Subcutaneous abdominal adipose tissue (tissue), 5 donors: ENCODE measurements around the gene ARMC6.

Experiments used
- H3K27ac ChIP-seq: one replicate; pipeline ENCODE4 v1.7.0; 2013; ENCODE audit warnings: low read depth, mild to moderate bottlenecking, inconsistent platforms, low read length, moderate library complexity
- H3K27me3 ChIP-seq, 5 donors: one replicate each; pipeline ENCODE4 v1.7.0; 2013; ENCODE audit warnings: low read length in 5 of 5, inconsistent platforms in 1 of 5; ENCODE audit not compliant: control insufficient read depth in 5 of 5, insufficient read depth in 4 of 5
- H3K36me3 ChIP-seq, 5 donors: one replicate each; pipeline ENCODE4 v1.7.0; 2013; ENCODE audit warnings: low read length in 5 of 5; ENCODE audit not compliant: control insufficient read depth in 5 of 5, insufficient read depth in 5 of 5
- H3K4me1 ChIP-seq, 5 donors: one replicate each; pipeline ENCODE4 v1.7.0; 2013; ENCODE audit warnings: low read length in 5 of 5, mild to moderate bottlenecking in 3 of 5, moderate library complexity in 1 of 5; ENCODE audit not compliant: control insufficient read depth in 5 of 5, insufficient read depth in 5 of 5
- H3K4me3 ChIP-seq, 5 donors: one replicate each; pipeline ENCODE4 v1.7.0; 2013; ENCODE audit warnings: low read length in 5 of 5, low read depth in 1 of 5
- H3K9ac ChIP-seq, 5 donors: one replicate each; pipeline ENCODE4 v1.7.0; 2013; ENCODE audit warnings: low read length in 5 of 5, mild to moderate bottlenecking in 4 of 5, moderate library complexity in 3 of 5
- H3K9me3 ChIP-seq, 5 donors: one replicate each; pipeline ENCODE4 v1.7.0; 2013; ENCODE audit warnings: low read length in 5 of 5; ENCODE audit not compliant: control insufficient read depth in 5 of 5
- donor health status: healthy.
- donor health status: healthy.
- donor health status: healthy.
- donor health status: healthy.
- donor health status: healthy.

ARMC6 gene

GRCh38 chr19:19052921-19053320, 19.5 kb downstream of the ARMC6 start:
- no peaks in the 10 kb centered on the region for H3K9me3 ChIP-seq
- no peak overlapping the region for H3K9ac ChIP-seq
- H3K36me3 ChIP-seq = peaks cover 0 to 75% (median 52%) of the 10 kb centered on the region in 5 donors
- no peaks in the 10 kb centered on the region for H3K27me3 ChIP-seq
- no peak overlapping the region for H3K4me3 ChIP-seq
- no peak overlapping the region for H3K27ac ChIP-seq
- H3K4me1 ChIP-seq = peaks cover 0 to 2% (median 0%) of the 10 kb centered on the region in 5 donors

- peaks cover 0 to 82% (median 54%) of the 10 kb centered on the region in 5 donors for H3K36me3 ChIP-seq
- no peak overlapping the region for H3K4me3 ChIP-seq
- peaks cover 0 to 3% (median 0%) of the 10 kb centered on the region in 5 donors for H3K4me1 ChIP-seq
- no peak overlapping the region for H3K9ac ChIP-seq
- H3K27ac ChIP-seq = no peak overlapping the region
- H3K9me3 ChIP-seq = no peaks in the 10 kb centered on the region
- H3K27me3 ChIP-seq = no peaks in the 10 kb centered on the region
Observed at GRCh38 chr19:19053508-19054314, 20.3 kb downstream of the ARMC6 start.

- Histone ChIP-seq H3K4me3 (no peak overlapping the region), H3K4me1 (peaks cover 2 to 10% (median 7%) of the 10 kb centered on the region in 5 donors), H3K27ac (no peak overlapping the region), H3K27me3 (no peaks in the 10 kb centered on the region), H3K36me3 (peaks cover 0 to 81% (median 58%) of the 10 kb centered on the region in 5 donors), H3K9ac (no peak overlapping the region), H3K9me3 (no peaks in the 10 kb centered on the region)
Observed at GRCh38 chr19:19054315-19054938, 21.0 kb downstream of the ARMC6 start.

GRCh38 chr19:19054939-19055440, 21.6 kb downstream of the ARMC6 start:
- H3K9ac ChIP-seq = no peak overlapping the region
- no peak overlapping the region for H3K4me3 ChIP-seq
- H3K27me3 ChIP-seq = no peaks in the 10 kb centered on the region
- no peaks in the 10 kb centered on the region for H3K9me3 ChIP-seq
- H3K27ac ChIP-seq = no peak overlapping the region
- peaks cover 2 to 16% (median 11%) of the 10 kb centered on the region in 5 donors for H3K4me1 ChIP-seq
- peaks cover 0 to 76% (median 57%) of the 10 kb centered on the region in 5 donors for H3K36me3 ChIP-seq

GRCh38 chr19:19055701-19056100, 22.3 kb downstream of the ARMC6 start:
- Histone ChIP-seq H3K9ac (no peak overlapping the region), H3K27ac (no peak overlapping the region), H3K4me1 (peaks cover 2 to 17% (median 12%) of the 10 kb centered on the region in 5 donors), H3K27me3 (no peaks in the 10 kb centered on the region), H3K4me3 (no peak overlapping the region), H3K36me3 (peaks cover 0 to 72% (median 57%) of the 10 kb centered on the region in 5 donors), H3K9me3 (no peaks in the 10 kb centered on the region)

GRCh38 chr19:19056636-19057275, 23.4 kb downstream of the ARMC6 start:
- no peak overlapping the region for H3K9ac ChIP-seq
- no peak overlapping the region for H3K4me3 ChIP-seq
- H3K4me1 ChIP-seq = peaks cover 2 to 24% (median 18%) of the 10 kb centered on the region in 5 donors
- no peak overlapping the region for H3K27ac ChIP-seq
- peaks cover 0 to 65% (median 52%) of the 10 kb centered on the region in 5 donors for H3K36me3 ChIP-seq
- no peaks in the 10 kb centered on the region for H3K9me3 ChIP-seq
- no peaks in the 10 kb centered on the region for H3K27me3 ChIP-seq

GRCh38 chr19:19057317-19057716, 23.9 kb downstream of the ARMC6 start:
- Histone ChIP-seq H3K4me1 (peaks cover 2 to 24% (median 19%) of the 10 kb centered on the region in 5 donors), H3K36me3 (peaks cover 0 to 59% (median 47%) of the 10 kb centered on the region in 5 donors), H3K4me3 (no peak overlapping the region), H3K27ac (no peak overlapping the region), H3K9me3 (no peaks in the 10 kb centered on the region), H3K27me3 (no peaks in the 10 kb centered on the region), H3K9ac (peak overlapping the region in 1 of 5 donors; percentile 30)

- Histone ChIP-seq H3K4me1 (peaks cover 2 to 24% (median 19%) of the 10 kb centered on the region in 5 donors), H3K9me3 (no peaks in the 10 kb centered on the region), H3K27me3 (no peaks in the 10 kb centered on the region), H3K9ac (peak overlapping the region in 1 of 5 donors; percentile 30), H3K4me3 (no peak overlapping the region), H3K36me3 (peaks cover 0 to 55% (median 43%) of the 10 kb centered on the region in 5 donors), H3K27ac (no peak overlapping the region)
Observed at GRCh38 chr19:19057720-19058119, 24.3 kb downstream of the ARMC6 start.

- no peaks in the 10 kb centered on the region for H3K9me3 ChIP-seq
- no peak overlapping the region for H3K27ac ChIP-seq
- H3K4me3 ChIP-seq = no peak overlapping the region
- no peak overlapping the region for H3K9ac ChIP-seq
- H3K27me3 ChIP-seq = no peaks in the 10 kb centered on the region
- peaks cover 0 to 47% (median 36%) of the 10 kb centered on the region in 5 donors for H3K36me3 ChIP-seq
- peaks cover 2 to 32% (median 28%) of the 10 kb centered on the region in 5 donors for H3K4me1 ChIP-seq
Observed at GRCh38 chr19:19059018-19059836, 25.8 kb downstream of the ARMC6 start.
